NCI-H1436 (cell line): Measurements from ENCODE around the gene SAA1.

Source experiments
- DNase-seq: peaks from one replicate; lab custom pipeline; 2025; lab: John Stamatoyannopoulos, UW

SAA1 gene

DNA sequence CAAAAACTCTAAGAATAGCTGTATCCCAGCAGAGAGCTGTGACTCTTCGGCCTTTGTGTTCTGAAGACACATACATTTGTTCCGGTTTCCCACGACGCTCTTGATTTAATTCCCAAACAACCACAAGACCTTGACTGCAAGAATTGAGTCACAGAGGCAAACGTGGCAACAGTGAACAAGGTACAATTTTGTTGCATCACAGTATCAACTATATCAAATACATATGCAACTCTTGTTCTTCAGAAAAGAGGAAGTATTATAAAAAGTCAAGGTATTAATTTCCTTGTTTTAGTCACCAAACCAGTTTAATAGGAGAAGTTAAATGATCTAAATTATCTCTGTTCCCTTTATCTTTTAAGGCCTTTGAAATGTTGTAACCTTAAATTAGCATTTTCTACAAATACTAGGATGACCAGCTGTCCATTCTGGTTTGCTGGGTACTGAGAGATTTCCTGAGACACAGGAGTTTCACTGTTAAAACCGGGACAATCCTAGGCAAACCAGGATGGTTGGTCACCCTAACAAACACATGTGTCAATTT, 44.8 kb downstream of the SAA1 start:
- no peak for DNase-seq

DNA sequence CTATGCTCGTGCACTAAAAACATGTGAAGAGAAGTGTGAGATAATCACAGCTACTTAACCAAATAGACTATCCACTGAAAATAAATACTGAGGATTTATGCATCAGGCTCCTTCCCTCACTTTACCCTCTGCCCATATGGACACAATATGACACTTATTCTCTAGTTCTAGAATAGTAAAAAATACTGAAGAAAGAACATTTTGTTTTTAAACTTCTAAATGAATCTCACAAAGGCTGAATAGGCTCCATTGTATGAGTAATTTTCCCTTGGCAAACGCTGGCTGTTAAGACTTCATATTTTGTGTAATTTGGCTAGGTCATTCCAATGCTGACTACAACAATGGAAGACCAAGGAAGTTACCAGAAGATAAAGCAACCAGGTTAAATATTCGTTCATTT, 45.9 kb downstream of the SAA1 start:
- DNase-seq, result no peak

DNA sequence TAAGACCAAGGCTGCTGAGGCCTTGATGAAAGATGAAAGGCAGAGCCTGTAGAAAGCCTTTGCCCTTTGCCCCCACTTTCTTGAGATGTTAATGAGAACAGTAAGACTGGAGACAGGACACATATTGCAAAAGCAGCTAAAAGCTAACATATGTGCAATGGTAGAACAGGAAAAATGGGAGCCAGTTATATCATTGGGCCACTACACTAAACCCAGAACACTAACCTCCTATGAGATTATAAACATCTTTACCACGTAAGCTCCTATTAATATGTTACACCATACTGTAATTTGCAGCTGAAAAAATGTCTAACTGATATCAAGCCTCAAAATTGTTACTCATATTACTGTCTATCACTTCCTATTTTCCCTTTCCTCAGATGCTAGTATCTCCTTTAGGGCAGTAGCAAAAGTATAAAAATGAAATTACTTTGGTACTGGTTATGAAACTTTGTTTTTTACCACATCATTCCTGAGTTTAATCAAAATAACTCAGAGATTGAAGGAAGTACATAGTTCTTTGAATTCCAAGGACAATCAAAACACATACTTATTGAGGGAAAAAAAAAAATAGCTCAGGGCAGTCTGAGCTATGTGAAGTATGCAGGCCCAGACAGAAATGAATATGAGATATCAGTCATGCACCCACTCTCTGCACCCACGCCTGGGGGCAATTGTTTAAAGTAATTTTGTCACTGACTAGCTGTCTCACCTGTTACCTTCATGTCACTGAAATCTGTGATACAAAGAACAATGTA, 46.8 kb downstream of the SAA1 start:
- DNase-seq, result no peak

DNA sequence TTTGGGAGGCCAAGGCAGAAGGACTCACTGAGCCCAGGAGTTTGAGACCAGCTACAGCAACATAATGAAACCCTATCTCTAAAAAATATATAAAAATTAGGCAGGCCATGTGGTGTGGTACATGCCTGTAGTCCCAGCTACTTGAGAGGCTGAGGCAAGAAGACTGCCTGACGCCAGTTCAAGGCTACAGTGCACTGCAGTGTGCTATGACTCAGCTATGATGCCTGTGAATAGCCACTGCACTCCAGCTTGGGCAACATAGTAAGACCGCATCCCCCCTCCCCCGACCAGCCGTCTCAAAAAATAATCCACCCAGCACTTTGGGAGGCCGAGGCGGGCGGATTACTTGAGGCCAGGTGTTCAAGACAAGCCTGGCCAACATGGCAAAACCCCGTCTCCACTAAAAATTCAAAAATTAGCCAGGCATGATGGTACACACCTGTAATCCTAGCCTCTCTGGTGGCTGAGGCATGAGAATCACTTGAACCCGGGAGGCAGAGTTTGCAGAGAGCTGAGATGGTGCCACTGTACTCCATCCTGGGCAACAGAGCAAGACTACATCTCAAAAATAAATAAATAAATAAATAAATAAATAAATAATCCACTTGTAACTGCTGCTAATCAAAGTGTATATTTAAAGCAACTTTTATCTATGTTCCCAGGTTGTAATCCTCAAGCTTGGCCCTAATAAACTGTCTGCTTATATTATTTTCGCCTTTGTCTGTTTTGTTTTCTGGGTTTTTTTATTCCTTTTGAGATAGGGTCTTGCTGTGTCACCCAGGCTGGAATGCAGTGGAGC, 48.1 kb downstream of the SAA1 start:
- DNase-seq, result no peak

DNA sequence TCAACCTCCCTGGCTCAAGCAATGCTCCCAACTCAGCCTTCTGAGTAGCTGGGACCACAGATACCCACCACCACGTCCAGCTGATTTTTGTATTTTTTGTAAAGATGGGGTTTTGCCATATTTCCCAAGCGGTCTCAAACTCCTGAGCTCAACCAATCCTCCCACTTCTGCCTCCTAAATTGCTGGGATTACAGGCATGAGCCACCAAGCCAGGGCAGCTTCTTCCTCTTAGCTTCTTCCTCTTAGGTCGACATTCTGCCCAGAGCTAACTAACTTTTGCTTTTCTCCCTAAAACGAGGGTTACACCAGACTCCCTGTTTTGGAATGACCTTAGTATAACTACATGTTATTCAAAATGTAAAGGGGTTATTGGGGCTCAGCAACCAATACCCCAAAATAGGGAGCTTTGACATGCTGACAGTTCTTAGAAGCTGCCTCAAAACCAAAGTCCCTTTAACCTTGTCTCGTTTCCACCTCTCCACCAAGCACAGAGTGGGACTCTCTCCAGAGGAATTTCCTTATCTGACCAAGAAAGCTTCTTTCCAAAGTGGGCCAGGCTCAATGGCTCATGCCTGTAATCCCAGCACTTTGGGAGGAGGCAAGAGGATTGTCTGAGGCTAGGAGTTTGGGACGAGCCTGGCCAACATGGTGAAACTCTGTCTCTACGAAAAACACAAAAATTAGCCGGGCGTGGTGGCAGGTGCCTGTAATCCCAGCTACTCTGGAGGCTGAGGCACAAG, 48.9 kb downstream of the SAA1 start:
- no peak for DNase-seq

DNA sequence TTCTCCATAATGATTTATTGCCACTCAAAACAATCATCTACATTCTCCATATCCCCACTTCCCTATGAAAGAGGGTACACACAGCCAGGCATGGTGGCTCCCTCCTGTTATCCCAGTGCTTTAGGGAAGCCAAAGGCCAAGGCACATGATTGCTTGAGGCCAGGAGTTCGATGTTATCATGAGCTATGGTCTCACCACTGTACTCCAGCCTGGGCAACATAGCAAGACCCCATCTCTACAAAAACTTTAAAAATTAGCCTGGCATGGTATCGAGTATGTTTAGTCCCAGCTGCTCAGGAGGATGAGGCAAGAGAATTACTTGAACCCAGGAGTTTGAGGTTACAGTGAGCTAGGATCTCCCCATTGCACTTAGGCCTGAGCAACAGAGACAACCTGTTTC, 49.8 kb downstream of the SAA1 start:
- DNase-seq, result no peak

DNA sequence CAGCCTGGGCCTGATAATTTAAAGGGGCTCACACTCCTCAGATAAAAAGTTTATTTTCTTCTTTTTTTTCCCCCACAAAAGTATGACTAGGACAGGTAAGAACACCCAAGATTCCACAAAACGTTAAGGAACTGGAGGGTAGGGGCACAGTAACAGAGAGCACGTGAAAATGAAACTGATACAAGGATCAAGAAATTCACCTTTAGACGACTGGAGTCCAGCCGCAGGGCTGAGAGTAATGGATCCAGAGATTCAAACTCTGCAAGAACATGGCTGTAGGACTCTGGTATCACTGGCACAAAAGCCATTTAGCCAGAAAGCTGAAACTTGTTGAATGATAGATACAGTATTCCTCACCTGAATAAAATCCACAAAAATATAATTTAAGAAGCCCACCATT, 51.5 kb downstream of the SAA1 start:
- DNase-seq, result no peak
